OCI-LY7 (cell line): ENCODE data around the gene PPY.

Experiments
- EZH2phosphoT487 ChIP-seq: fragments of 200-600 bp; sonication (generic); IDR thresholded peaks from 2 replicates; pipeline ENCODE4 v1.6.1; 2018; ENCODE audit warnings: low read depth, borderline replicate concordance, mild to moderate bottlenecking, mixed run types, antibody characterized with exemption, low read length, moderate library complexity, mixed read lengths
- TF ChIP-seq, protein P1 (sequence below): fragments of 200-600 bp; sonication (generic); conservative IDR thresholded peaks from 2 replicates; pipeline ENCODE4 v1.5.1; 2014; ENCODE audit warnings: mild to moderate bottlenecking, antibody characterized with exemption, low read length, moderate library complexity, mixed read lengths

DNA sequence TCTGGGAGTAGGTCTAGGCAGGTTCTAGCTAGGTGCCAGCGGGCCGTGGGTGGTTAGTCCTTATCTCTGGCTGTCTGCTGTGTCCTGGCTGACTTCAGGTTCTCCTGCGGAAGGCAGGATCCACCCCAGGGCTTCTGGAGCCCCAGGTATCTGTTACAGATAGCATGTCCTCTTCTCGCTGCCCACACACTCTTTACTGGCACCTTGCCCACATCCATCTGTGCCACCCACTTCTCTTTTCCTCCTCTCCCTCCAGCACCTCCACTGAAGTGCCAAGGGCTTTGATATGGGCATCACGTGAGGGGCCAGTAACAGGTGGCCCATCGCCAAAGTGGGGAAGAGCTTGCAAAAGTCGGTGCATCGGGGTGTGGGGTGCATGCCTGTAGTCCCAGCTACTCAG lies 30.4 kb downstream of the PPY start:
- TF ChIP-seq, protein P1, sequence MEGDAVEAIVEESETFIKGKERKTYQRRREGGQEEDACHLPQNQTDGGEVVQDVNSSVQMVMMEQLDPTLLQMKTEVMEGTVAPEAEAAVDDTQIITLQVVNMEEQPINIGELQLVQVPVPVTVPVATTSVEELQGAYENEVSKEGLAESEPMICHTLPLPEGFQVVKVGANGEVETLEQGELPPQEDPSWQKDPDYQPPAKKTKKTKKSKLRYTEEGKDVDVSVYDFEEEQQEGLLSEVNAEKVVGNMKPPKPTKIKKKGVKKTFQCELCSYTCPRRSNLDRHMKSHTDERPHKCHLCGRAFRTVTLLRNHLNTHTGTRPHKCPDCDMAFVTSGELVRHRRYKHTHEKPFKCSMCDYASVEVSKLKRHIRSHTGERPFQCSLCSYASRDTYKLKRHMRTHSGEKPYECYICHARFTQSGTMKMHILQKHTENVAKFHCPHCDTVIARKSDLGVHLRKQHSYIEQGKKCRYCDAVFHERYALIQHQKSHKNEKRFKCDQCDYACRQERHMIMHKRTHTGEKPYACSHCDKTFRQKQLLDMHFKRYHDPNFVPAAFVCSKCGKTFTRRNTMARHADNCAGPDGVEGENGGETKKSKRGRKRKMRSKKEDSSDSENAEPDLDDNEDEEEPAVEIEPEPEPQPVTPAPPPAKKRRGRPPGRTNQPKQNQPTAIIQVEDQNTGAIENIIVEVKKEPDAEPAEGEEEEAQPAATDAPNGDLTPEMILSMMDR, result no peak
- TF ChIP-seq EZH2phosphoT487, result no peak
